Astrocyte (in vitro differentiated cells and primary cell): ENCODE results near the gene AP1S2.

Source experiments
- EZH2 ChIP-seq: IDR thresholded peaks from 2 replicates; pipeline ENCODE4 v1.6.1; 2012; ENCODE audit warnings: mild to moderate bottlenecking, low read length, inconsistent platforms; ENCODE audit not compliant: insufficient read depth
- TF ChIP-seq, protein P1 (sequence below): IDR thresholded peaks from 2 replicates; pipeline ENCODE4 v1.5.1; 2011; ENCODE audit warnings: low read depth, mild to moderate bottlenecking, inconsistent platforms, low read length, moderate library complexity; ENCODE audit not compliant: insufficient read depth

DNA sequence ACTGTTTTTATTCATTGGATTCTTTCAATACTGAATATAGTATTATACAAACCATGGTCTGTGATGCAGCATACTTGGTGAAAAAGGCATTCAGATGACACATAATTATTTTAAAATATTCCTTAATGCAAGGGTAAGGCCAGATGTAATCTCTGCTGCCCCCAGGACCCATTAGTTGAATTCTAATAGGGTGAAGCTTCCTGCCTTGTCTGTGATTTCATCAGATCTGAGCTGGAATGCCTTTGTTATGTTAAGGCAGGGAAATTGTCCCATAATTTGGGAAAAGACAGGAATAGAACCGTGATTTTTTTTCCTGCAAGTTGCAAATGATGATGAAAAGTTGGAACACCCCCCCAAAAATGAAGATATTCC is 38.2 kb downstream of the AP1S2 start:
- TF ChIP-seq, protein P1, sequence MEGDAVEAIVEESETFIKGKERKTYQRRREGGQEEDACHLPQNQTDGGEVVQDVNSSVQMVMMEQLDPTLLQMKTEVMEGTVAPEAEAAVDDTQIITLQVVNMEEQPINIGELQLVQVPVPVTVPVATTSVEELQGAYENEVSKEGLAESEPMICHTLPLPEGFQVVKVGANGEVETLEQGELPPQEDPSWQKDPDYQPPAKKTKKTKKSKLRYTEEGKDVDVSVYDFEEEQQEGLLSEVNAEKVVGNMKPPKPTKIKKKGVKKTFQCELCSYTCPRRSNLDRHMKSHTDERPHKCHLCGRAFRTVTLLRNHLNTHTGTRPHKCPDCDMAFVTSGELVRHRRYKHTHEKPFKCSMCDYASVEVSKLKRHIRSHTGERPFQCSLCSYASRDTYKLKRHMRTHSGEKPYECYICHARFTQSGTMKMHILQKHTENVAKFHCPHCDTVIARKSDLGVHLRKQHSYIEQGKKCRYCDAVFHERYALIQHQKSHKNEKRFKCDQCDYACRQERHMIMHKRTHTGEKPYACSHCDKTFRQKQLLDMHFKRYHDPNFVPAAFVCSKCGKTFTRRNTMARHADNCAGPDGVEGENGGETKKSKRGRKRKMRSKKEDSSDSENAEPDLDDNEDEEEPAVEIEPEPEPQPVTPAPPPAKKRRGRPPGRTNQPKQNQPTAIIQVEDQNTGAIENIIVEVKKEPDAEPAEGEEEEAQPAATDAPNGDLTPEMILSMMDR = no peak
- TF ChIP-seq EZH2 = no peak
